Activated naive CD4-positive, alpha-beta T cell treated with anti-CD3 and anti-CD28 coated beads for 36 hours (primary cell): Measurements from ENCODE around the gene LHFPL2. TPM values are rescaled to one million over a fixed set of nuclear protein-coding genes. Genes with fewer than 3 reads are reported as not detected.
"Not testable (repeated sequence)": the region's sequence is repeated elsewhere in the genome, so short reads cannot be mapped to it uniquely, and the experiment has no call there.

ENCODE experiments used
- CTCF ChIA-PET: fragments of 350-600 bp; sonication (Branson Sonifier 250); formaldehyde crosslinking; loops from one replicate; lab custom pipeline; 2021; ENCODE audit warnings: antibody characterized with exemption; lab: Charles Lee
- DNase-seq: peaks from one replicate; pipeline ENCODE4 v3.0.0-alpha.2; 2020
- H3K27ac Mint-ChIP-seq: one replicate; pipeline ENCODE4 v1.8.0; 2021; ENCODE audit warnings: mild to moderate bottlenecking, mixed read lengths
- H3K27me3 Mint-ChIP-seq: one replicate; pipeline ENCODE4 v1.8.0; 2021; ENCODE audit warnings: low read depth, mixed read lengths
- H3K36me3 Mint-ChIP-seq: one replicate; pipeline ENCODE4 v1.8.0; 2021; ENCODE audit warnings: low read depth, mixed read lengths
- H3K4me1 Mint-ChIP-seq: one replicate; pipeline ENCODE4 v1.8.0; 2021; ENCODE audit warnings: low read depth, mixed read lengths
- H3K4me3 Mint-ChIP-seq: one replicate; pipeline ENCODE4 v1.8.0; 2021; ENCODE audit warnings: mild to moderate bottlenecking, moderate library complexity, mixed read lengths
- H3K9me3 Mint-ChIP-seq: one replicate; pipeline ENCODE4 v1.8.0; 2021; ENCODE audit warnings: mixed read lengths
- intact Hi-C: fragments of 100-400 bp; cut with micrococcal nuclease; formaldehyde crosslinking; loops from one replicate; pipeline ENCODE4 v1.15.1; 2023
- total RNA-seq, 2 experiments: library from RNA; stranded (reverse); gene quantifications; one replicate each; pipeline ENCODE4 v1.2.3, GENCODE V29; 2021

The LHFPL2 gene
- total RNA-seq, 2 experiments from 2014 or later = not detected

DNA sequence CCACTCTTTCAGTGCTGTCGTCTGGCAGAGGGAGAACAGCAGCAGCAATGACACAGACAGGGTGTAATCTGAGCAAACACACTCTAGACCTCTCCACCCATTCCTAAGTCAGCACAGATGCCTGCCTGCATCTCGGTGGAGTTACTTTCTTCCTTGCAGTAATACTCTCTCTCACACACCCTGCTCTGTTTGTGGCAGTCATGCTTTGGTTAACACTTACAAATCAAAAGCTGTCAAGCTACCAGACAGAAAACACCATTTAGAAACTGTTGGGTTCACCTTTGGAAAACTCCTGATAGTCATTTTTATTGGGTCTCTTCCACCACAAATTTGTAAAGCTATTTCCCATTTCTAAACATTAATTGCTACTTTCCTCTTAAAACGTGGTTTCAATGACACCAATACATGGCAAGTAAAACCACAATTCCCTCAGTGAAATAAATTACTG is 27.3 kb downstream of the LHFPL2 start:
- no peak for DNase-seq
- intact Hi-C loops = no loop called here
- peaks cover 2% of the 10 kb centered on the region for H3K9me3 Mint-ChIP-seq
- H3K36me3 Mint-ChIP-seq = no peaks in the 10 kb centered on the region
- H3K27me3 Mint-ChIP-seq = peaks cover 5% of the 10 kb centered on the region
- H3K27ac Mint-ChIP-seq = no peak overlapping the region
- H3K4me3 Mint-ChIP-seq = no peak overlapping the region
- CTCF ChIA-PET = interaction anchor here (1.3 kb wide), 1 partner anchor 9 kb away, joined by 3 read pairs; no protein-coding TSS in a partner anchor
- H3K4me1 Mint-ChIP-seq = no peaks in the 10 kb centered on the region

DNA sequence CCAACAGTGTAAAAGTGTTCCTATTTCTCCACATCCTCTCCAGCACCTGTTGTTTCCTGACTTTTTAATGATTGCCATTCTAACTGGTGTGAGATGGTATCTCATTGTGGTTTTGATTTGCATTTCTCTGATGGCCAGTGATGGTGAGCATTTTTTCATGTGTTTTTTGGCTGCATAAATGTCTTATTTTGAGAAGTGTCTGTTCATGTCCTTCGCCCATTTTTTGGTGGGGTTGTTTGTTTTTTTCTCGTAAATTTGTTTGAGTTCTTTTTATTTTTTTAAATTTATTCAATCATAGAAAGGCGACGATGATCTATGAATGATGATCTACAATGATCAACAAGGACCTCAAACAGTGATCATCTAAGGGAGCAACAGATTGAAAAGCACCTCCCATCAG is 28.5 kb downstream of the LHFPL2 start:
- CTCF ChIA-PET, intact Hi-C loops, H3K27ac Mint-ChIP-seq: not testable (repeated sequence)

GRCh38 chr5:78618303-78618702 is 30.3 kb downstream of the LHFPL2 start:
- peaks cover 2% of the 10 kb centered on the region for H3K9me3 Mint-ChIP-seq
- DNase-seq = no peak
- H3K4me1 Mint-ChIP-seq = no peaks in the 10 kb centered on the region
- intact Hi-C loops = no loop called here
- no peak overlapping the region for H3K4me3 Mint-ChIP-seq
- H3K27ac Mint-ChIP-seq = no peak overlapping the region
- CTCF ChIA-PET = no interaction called here
- peaks cover 4% of the 10 kb centered on the region for H3K27me3 Mint-ChIP-seq
- no peaks in the 10 kb centered on the region for H3K36me3 Mint-ChIP-seq

More for the DNA sequence above, 28.5 kb downstream of the LHFPL2 start:
- H3K9me3 Mint-ChIP-seq, H3K27me3 Mint-ChIP-seq, H3K4me1 Mint-ChIP-seq, H3K36me3 Mint-ChIP-seq, H3K4me3 Mint-ChIP-seq, DNase-seq: not testable (repeated sequence)

DNA sequence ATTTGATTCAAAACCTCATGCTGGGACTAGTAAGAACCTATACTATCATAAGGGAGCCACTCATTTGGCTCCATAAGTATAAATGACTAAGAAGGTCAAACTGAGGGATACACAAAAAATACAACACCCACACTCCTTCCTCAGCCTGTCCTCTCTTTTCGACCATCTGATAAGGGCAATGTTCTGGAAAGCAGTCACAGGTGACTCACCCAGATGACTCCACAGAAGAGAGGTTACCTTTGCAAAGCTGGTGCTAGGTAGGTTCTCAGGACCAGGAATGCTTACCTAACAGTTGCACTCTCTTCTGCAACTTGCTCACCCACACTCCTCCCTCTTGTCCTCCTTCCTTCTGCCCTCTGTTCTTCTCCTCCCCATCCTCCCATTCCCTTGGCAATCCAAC is 32.9 kb downstream of the LHFPL2 start:
- Mint-ChIP-seq H3K27me3 (no peaks in the 10 kb centered on the region), H3K27ac (no peak overlapping the region), H3K4me1 (no peaks in the 10 kb centered on the region), H3K4me3 (no peak overlapping the region), H3K9me3 (peaks cover 2% of the 10 kb centered on the region), H3K36me3 (no peaks in the 10 kb centered on the region)
- CTCF ChIA-PET = no interaction called here
- DNase-seq = no peak
- intact Hi-C loops = no loop called here

DNA sequence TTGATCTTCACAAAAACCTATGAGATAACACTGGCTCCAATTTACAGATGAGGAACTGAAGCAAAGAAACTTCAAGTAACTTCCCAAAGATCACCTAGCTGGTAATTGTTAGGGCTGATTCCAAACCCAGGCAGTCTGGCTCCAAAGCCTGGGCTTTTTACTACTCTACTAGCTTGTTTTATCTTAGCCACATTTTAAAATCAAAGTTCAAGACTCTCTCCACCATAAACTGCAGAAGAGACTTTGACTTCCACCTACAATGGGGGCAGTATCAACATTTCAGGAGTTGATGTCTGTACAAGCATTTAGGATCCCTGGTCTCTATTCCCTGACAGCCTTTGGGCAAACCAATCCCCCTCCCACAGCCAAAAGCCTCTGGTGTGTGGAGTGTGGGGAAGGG is 33.8 kb downstream of the LHFPL2 start:
- Mint-ChIP-seq H3K4me1 (no peaks in the 10 kb centered on the region), H3K9me3 (no peaks in the 10 kb centered on the region)

DNA sequence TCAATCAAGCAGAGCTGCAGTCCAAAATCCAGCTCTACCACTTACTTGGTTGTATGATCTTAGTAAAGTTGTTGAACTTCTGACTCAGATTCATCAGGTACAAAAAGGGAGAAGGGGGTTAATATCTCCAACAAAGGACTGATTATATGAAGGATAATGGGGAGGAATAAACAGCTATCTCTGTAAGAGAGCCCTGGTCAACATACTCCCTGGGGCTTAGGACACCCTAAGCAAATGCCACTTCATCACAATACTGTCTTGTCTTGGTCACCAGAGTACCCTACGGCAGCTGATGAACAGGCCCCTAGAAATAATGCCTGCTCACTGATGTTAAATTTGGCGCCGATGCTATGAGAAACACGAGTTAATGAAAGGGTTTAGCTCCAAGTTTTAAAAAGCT is 34.8 kb downstream of the LHFPL2 start:
- Mint-ChIP-seq H3K27ac (no peak overlapping the region), H3K36me3 (no peaks in the 10 kb centered on the region), H3K27me3 (no peaks in the 10 kb centered on the region), H3K4me3 (no peak overlapping the region), H3K4me1 (no peaks in the 10 kb centered on the region), H3K9me3 (no peaks in the 10 kb centered on the region)
- intact Hi-C loops = no loop called here
- CTCF ChIA-PET = no interaction called here
- no peak for DNase-seq

More for the DNA sequence above, 33.8 kb downstream of the LHFPL2 start:
- intact Hi-C loops = no loop called here
- no peaks in the 10 kb centered on the region for H3K36me3 Mint-ChIP-seq
- H3K4me3 Mint-ChIP-seq = no peak overlapping the region
- CTCF ChIA-PET = no interaction called here
- no peaks in the 10 kb centered on the region for H3K27me3 Mint-ChIP-seq
- no peak overlapping the region for H3K27ac Mint-ChIP-seq
- no peak for DNase-seq

DNA sequence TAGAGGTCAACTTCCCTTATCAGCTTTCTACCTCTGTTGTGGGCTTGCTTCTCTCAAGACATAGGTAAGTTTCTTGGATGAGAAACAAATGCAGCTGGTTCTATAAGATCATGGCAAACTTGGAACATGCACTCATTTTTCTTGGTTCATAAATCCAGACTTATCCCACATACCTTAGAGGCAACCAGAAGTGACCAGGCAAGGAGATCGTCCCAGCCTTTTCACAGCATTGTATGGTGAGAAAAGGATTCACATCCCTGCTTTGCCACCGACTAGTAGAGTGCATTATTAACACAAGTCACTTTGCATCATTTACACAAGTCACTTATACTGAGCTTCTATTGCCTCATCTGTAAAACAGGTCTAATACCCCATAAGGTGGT is 35.4 kb downstream of the LHFPL2 start:
- Mint-ChIP-seq H3K9me3 (no peaks in the 10 kb centered on the region), H3K36me3 (no peaks in the 10 kb centered on the region), H3K4me3 (no peak overlapping the region), H3K4me1 (no peaks in the 10 kb centered on the region), H3K27me3 (no peaks in the 10 kb centered on the region), H3K27ac (no peak overlapping the region)
- no peak for DNase-seq
- CTCF ChIA-PET = interaction anchor here (1.1 kb wide), 1 partner anchor 9 kb away, joined by 3 read pairs; no protein-coding TSS in a partner anchor
- intact Hi-C loops = no loop called here

GRCh38 chr5:78612227-78613150 is 36.1 kb downstream of the LHFPL2 start:
- no peak overlapping the region for H3K27ac Mint-ChIP-seq
- CTCF ChIA-PET = interaction anchor here (1.1 kb wide), 1 partner anchor 9 kb away, joined by 3 read pairs; no protein-coding TSS in a partner anchor
- H3K4me3 Mint-ChIP-seq = no peak overlapping the region
- no peaks in the 10 kb centered on the region for H3K27me3 Mint-ChIP-seq
- intact Hi-C loops = no loop called here
- no peaks in the 10 kb centered on the region for H3K36me3 Mint-ChIP-seq
- H3K4me1 Mint-ChIP-seq = no peaks in the 10 kb centered on the region
- DNase-seq = no peak
- no peaks in the 10 kb centered on the region for H3K9me3 Mint-ChIP-seq

GRCh38 chr5:78611126-78611605 is 37.4 kb downstream of the LHFPL2 start:
- no peak overlapping the region for H3K27ac Mint-ChIP-seq
- no peaks in the 10 kb centered on the region for H3K27me3 Mint-ChIP-seq
- H3K4me3 Mint-ChIP-seq = no peak overlapping the region
- no peak for DNase-seq
- H3K4me1 Mint-ChIP-seq = no peaks in the 10 kb centered on the region
- H3K36me3 Mint-ChIP-seq = no peaks in the 10 kb centered on the region
- no peaks in the 10 kb centered on the region for H3K9me3 Mint-ChIP-seq
- CTCF ChIA-PET = no interaction called here
- intact Hi-C loops = no loop called here

DNA sequence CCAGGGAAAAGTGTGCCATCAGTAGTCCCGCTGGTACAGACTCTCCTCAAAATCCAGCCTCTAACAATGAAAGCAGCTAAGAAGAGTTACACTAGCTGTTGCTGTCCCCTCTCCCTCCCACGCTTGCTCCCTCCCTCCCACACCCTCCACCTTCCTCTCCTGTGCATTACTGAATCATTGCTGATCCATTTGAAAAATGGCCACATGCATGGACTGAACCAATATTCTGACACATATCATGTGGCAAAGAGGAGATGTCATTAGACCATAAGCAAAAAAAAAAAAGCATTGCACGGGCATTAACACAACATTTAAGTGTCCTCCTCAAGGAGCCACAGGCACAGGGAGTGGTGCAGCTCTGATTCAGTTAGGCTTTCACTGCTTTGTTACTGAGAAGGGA is 37.9 kb downstream of the LHFPL2 start:
- CTCF ChIA-PET = no interaction called here
- intact Hi-C loops = no loop called here

GRCh38 chr5:78610163-78610583 is 38.4 kb downstream of the LHFPL2 start:
- Mint-ChIP-seq H3K36me3 (no peaks in the 10 kb centered on the region), H3K27ac (no peak overlapping the region), H3K27me3 (peaks cover 2% of the 10 kb centered on the region), H3K4me3 (no peak overlapping the region), H3K4me1 (no peaks in the 10 kb centered on the region), H3K9me3 (no peaks in the 10 kb centered on the region)
- CTCF ChIA-PET = no interaction called here
- DNase-seq = no peak
- intact Hi-C loops = no loop called here

More for the DNA sequence above, 37.9 kb downstream of the LHFPL2 start:
- Mint-ChIP-seq H3K4me1 (no peaks in the 10 kb centered on the region), H3K9me3 (no peaks in the 10 kb centered on the region), H3K4me3 (no peak overlapping the region), H3K36me3 (no peaks in the 10 kb centered on the region), H3K27ac (no peak overlapping the region), H3K27me3 (peaks cover under 1% of the 10 kb centered on the region)
- DNase-seq = no peak

- no peaks in the 10 kb centered on the region for H3K9me3 Mint-ChIP-seq
- H3K36me3 Mint-ChIP-seq = no peaks in the 10 kb centered on the region
- peaks cover 2% of the 10 kb centered on the region for H3K27me3 Mint-ChIP-seq
- H3K4me1 Mint-ChIP-seq = no peaks in the 10 kb centered on the region
- no peak for DNase-seq
- H3K4me3 Mint-ChIP-seq = no peak overlapping the region
- CTCF ChIA-PET = interaction anchor here (0.9 kb wide), 1 partner anchor 29 kb away, joined by 3 read pairs; no protein-coding TSS in a partner anchor
- intact Hi-C loops = no loop called here
- no peak overlapping the region for H3K27ac Mint-ChIP-seq
Observed at GRCh38 chr5:78607864-78608263, 40.7 kb downstream of the LHFPL2 start.

- intact Hi-C loops = no loop called here
Observed at GRCh38 chr5:78606241-78606640, 42.3 kb downstream of the LHFPL2 start.

More at GRCh38 chr5:78606241-78606640, 42.3 kb downstream of the LHFPL2 start:
- Mint-ChIP-seq H3K9me3 (no peaks in the 10 kb centered on the region), H3K4me3 (no peak overlapping the region), H3K27me3 (peaks cover 2% of the 10 kb centered on the region), H3K4me1 (no peaks in the 10 kb centered on the region), H3K36me3 (no peaks in the 10 kb centered on the region), H3K27ac (no peak overlapping the region)
- no peak for DNase-seq
- CTCF ChIA-PET = no interaction called here
